LNCaP clone FGC (cell line): ENCODE data around the gene FOXP1.

Experiments
- DNase-seq: peaks from one replicate; pipeline ENCODE4 v3.0.0-alpha.2; 2011; ENCODE audit warnings: low read depth
- H3K4me3 ChIP-seq: 2 replicates; pipeline ENCODE4 v1.5.1; 2011; ENCODE audit warnings: mild to moderate bottlenecking, low read depth, low read length, control low read depth
- CTCF ChIP-seq: IDR thresholded peaks from 2 replicates; pipeline ENCODE4 v1.5.1; 2012; ENCODE audit warnings: mild to moderate bottlenecking; ENCODE audit not compliant: control insufficient read depth, insufficient read depth; ENCODE audit errors: extremely low read depth

The FOXP1 gene

GRCh38 chr3:71012971-71013370, 570.6 kb downstream of the FOXP1 start:
- no peak for DNase-seq
- no peak overlapping the region for H3K4me3 ChIP-seq
- TF ChIP-seq CTCF = no peak

GRCh38 chr3:71011565-71012287, 571.8 kb downstream of the FOXP1 start:
- DNase-seq = peak; percentile 55

GRCh38 chr3:71010726-71011455, 572.6 kb downstream of the FOXP1 start:
- no peak for DNase-seq
- no peak for TF ChIP-seq CTCF
- no peak overlapping the region for H3K4me3 ChIP-seq

More at GRCh38 chr3:71011565-71012287, 571.8 kb downstream of the FOXP1 start:
- no peak overlapping the region for H3K4me3 ChIP-seq
- no peak for TF ChIP-seq CTCF

- no peak overlapping the region for H3K4me3 ChIP-seq
- no peak for TF ChIP-seq CTCF
- DNase-seq = no peak
Measured at GRCh38 chr3:71008350-71008935, 575.1 kb downstream of the FOXP1 start.

- TF ChIP-seq CTCF = peak; percentile 37
- no peak for DNase-seq
Measured at GRCh38 chr3:71006810-71007785, 576.4 kb downstream of the FOXP1 start.

GRCh38 chr3:71005702-71006321, 577.7 kb downstream of the FOXP1 start:
- no peak for DNase-seq
- no peak overlapping the region for H3K4me3 ChIP-seq
- TF ChIP-seq CTCF = no peak

More at GRCh38 chr3:71006810-71007785, 576.4 kb downstream of the FOXP1 start:
- no peak overlapping the region for H3K4me3 ChIP-seq
